Esophagus squamous epithelium (tissue), 5 donors: ENCODE data around the gene MRAP2. TPM values are rescaled to one million over a fixed set of nuclear protein-coding genes. Genes with fewer than 3 reads are reported as not detected.

Experiments
- DNase-seq: peaks from one replicate; lab custom pipeline; 2025; lab: John Stamatoyannopoulos, UW
- H3K27ac ChIP-seq, 4 donors: fragments of 200-600 bp; sonication (generic); one replicate each; pipeline ENCODE4 v1.5.1; 2016 to 2019; ENCODE audit warnings: mild to moderate bottlenecking in 1 of 4
- H3K27me3 ChIP-seq, 4 donors: fragments of 200-600 bp; sonication (generic); 1 replicate in 3 of 4; 2 replicates in 1 of 4; pipeline versions ENCODE4 v1.5.1 to v1.6.0; 2017 to 2021; ENCODE audit warnings: antibody characterized with exemption in 1 of 4
- H3K36me3 ChIP-seq, 3 donors: fragments of 200-600 bp; sonication (generic); one replicate each; pipeline ENCODE4 v1.5.1; 2016 to 2019
- H3K4me1 ChIP-seq, 3 donors: fragments of 200-600 bp; sonication (generic); one replicate each; pipeline ENCODE4 v1.5.1; 2017 to 2019
- H3K4me3 ChIP-seq, 4 donors: fragments of 200-600 bp; sonication (generic); 1 replicate in 3 of 4; 2 replicates in 1 of 4; pipeline ENCODE4 v1.5.1; 2016 to 2019; ENCODE audit warnings: mild to moderate bottlenecking in 2 of 4, moderate library complexity in 1 of 4
- H3K9me3 ChIP-seq, 3 donors: fragments of 200-600 bp; sonication (generic); one replicate each; pipeline ENCODE4 v1.5.1; 2016 to 2019
- POLR2A ChIP-seq, 4 donors: fragments of 450-650 bp; IDR thresholded peaks; one replicate each; pipeline ENCODE4 v1.6.1; 2017; ENCODE audit warnings: antibody characterized with exemption in 4 of 4, mild to moderate bottlenecking in 4 of 4, moderate library complexity in 3 of 4
- WGBS, 2 donors: methylation state at CpG; one replicate each; pipeline ENCODE4 v1.1.5; 2018; 5-methylcytosine and 5-hydroxymethylcytosine counted together
- intact Hi-C: fragments of 100-400 bp; cut with DNase I; formaldehyde crosslinking; loops from one replicate; pipeline ENCODE4 v1.15.0; 2022
- total RNA-seq, 4 donors: library from RNA; depleted of rRNA; stranded (reverse); fragments of >200 nt; gene quantifications; one replicate each; pipeline ENCODE4 v1.1.0, GENCODE V29; 2016
- TF ChIP-seq, protein P1 (sequence below), 6 experiments: fragments of 450-650 bp in 4 of 6; fragments of 200-600 bp in 2 of 6; sonication (generic) in 2 of 6; IDR thresholded peaks; one replicate each; pipeline ENCODE4 v1.5.1; 2016 to 2019; ENCODE audit warnings: antibody characterized with exemption in 6 of 6, mild to moderate bottlenecking in 4 of 6, moderate library complexity in 4 of 6
- donor health status: DM: yes; HTN: yes; CAD: no.

Gene MRAP2
- total RNA-seq, 4 donors from 2014 or later, result 0.70 to 5.4 (median 1.4) TPM

DNA sequence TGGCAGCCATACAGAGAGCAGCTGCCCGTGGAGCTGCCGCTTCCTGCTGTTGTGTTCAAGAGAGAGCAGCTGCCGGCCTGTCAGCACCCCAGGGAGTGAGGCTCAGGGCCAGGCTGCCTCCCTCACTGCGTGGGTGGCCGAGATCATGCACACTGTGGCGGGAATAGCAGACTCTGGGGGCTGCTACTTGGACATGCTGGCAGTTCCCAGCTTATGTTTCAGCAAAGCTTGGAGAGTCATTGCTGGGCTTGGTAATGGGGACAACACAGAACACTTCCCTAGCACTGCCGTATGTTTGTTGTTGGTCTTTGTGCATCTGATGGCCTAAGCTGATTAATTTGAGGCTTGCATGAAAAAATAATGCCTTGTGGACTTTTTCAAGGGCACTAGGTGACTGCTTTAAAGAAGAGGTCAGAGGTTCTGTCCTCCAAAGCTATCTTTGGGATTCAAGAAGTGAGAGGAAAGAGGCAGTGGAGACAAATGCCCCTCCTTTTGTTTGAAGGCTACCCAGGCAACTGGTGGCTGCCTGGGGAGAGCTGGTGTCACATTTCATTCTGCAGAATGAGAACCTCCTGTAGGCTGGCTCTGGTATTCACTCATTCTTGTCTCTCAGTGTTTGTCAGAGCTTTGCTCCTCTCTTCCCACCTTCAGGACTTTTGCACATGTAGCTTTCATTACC, 18.8 kb downstream of the MRAP2 start:
- Histone ChIP-seq H3K4me3 (peak overlapping the region in 1 of 4 donors; percentile 22), H3K27me3 (peaks cover 0 to 7% (median 0%) of the 10 kb centered on the region in 4 donors), H3K9me3 (no peaks in the 10 kb centered on the region), H3K27ac (no peak overlapping the region), H3K4me1 (peaks cover 3 to 14% (median 6%) of the 10 kb centered on the region in 3 donors), H3K36me3 (no peaks in the 10 kb centered on the region)
- DNase-seq, result no peak
- intact Hi-C loops, result no loop called here
- WGBS, 2 donors, result 18 to 29% methylated on average over 3 to 7 of the region's 7 CpGs
- TF ChIP-seq, protein P1, sequence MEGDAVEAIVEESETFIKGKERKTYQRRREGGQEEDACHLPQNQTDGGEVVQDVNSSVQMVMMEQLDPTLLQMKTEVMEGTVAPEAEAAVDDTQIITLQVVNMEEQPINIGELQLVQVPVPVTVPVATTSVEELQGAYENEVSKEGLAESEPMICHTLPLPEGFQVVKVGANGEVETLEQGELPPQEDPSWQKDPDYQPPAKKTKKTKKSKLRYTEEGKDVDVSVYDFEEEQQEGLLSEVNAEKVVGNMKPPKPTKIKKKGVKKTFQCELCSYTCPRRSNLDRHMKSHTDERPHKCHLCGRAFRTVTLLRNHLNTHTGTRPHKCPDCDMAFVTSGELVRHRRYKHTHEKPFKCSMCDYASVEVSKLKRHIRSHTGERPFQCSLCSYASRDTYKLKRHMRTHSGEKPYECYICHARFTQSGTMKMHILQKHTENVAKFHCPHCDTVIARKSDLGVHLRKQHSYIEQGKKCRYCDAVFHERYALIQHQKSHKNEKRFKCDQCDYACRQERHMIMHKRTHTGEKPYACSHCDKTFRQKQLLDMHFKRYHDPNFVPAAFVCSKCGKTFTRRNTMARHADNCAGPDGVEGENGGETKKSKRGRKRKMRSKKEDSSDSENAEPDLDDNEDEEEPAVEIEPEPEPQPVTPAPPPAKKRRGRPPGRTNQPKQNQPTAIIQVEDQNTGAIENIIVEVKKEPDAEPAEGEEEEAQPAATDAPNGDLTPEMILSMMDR (IDR thresholded peaks at IDR 0.05), result no peak
- TF ChIP-seq POLR2A (IDR thresholded peaks at IDR 0.05), result no peak

DNA sequence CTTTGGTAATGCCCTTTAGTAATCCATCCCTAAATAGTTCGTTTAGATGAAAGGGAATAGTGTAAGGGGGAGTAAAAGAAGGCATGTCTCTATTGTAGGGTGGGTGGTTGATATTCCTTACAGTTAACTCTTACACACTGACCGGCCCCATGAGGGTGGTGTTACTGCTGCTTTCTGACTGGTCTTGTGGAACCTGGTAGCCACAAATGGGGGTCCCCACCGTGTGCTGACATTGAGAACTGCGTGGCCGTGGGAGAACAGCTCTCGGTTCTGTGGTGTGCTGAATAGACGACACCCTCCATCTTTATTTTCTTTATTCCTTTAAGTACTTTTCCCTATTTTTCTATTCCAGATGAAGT, 19.3 kb downstream of the MRAP2 start:
- H3K9me3 ChIP-seq, result no peaks in the 10 kb centered on the region
- intact Hi-C loops, result no loop called here
- WGBS, 2 donors, result 75 to 76% methylated on average over 7 of the region's 7 CpGs

DNA sequence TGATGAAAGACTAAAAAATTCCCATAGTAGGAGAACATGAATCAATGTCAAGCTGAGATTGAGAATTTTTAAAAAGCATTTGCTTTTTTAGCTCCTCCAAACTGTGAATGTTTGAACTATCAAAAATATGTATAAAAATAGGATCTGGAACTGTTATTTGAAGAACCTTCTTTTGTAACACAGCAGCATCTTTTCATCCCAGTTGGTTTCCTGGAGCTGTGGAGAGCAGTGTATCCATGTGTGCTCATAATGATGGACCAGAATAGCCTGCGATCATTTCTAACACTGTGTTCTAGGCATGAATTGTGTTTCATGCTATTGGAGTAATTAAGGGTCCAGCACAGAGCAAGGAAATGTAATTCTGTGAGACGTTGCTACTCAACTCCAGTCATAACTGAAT, 22.1 kb downstream of the MRAP2 start:
- H3K36me3 ChIP-seq, result no peaks in the 10 kb centered on the region
- H3K4me1 ChIP-seq, result peaks cover 3 to 14% (median 6%) of the 10 kb centered on the region in 3 donors
- TF ChIP-seq, protein P1 (IDR thresholded peaks at IDR 0.05), result no peak
- no peak for TF ChIP-seq POLR2A (IDR thresholded peaks at IDR 0.05)
- intact Hi-C loops, result no loop called here
- 79 to 80% methylated on average over 2 of the region's 2 CpGs for WGBS, 2 donors
- peaks cover 0 to under 1% (median 0%) of the 10 kb centered on the region in 4 donors for H3K27me3 ChIP-seq
- H3K4me3 ChIP-seq, result no peak overlapping the region
- H3K27ac ChIP-seq, result no peak overlapping the region
- H3K9me3 ChIP-seq, result no peaks in the 10 kb centered on the region
- no peak for DNase-seq

More for the DNA sequence above, 19.3 kb downstream of the MRAP2 start:
- peaks cover 3 to 14% (median 6%) of the 10 kb centered on the region in 3 donors for H3K4me1 ChIP-seq
- TF ChIP-seq, protein P1 (IDR thresholded peaks at IDR 0.05), result no peak
- no peak for TF ChIP-seq POLR2A (IDR thresholded peaks at IDR 0.05)
- no peak overlapping the region for H3K27ac ChIP-seq
- H3K27me3 ChIP-seq, result peaks cover 0 to 7% (median 0%) of the 10 kb centered on the region in 4 donors
- no peaks in the 10 kb centered on the region for H3K36me3 ChIP-seq
- DNase-seq, result no peak
- no peak overlapping the region for H3K4me3 ChIP-seq

DNA sequence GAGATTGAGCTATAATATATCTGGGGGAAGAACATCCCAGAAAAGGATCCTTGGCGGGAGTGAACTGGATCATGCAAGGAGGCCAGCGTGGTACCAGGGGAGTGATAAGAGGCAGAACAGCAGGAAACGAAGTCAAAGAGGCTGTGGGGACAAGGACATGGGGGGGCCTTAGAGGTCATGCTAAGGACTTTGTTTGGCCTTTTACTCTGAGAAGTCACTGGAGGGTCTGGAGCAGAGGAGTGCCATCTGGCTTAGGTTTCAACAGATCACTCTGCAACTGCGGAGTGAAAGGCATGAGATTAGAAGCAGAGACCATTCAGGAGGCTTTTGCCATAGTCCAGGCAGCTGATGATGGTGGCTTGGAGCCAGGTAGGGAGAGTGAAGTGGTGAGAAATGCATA, 24.3 kb downstream of the MRAP2 start:
- intact Hi-C loops, result no loop called here
- Histone ChIP-seq H3K4me3 (no peak overlapping the region), H3K27me3 (no peaks in the 10 kb centered on the region), H3K27ac (no peak overlapping the region), H3K36me3 (no peaks in the 10 kb centered on the region), H3K4me1 (no peaks in the 10 kb centered on the region), H3K9me3 (no peaks in the 10 kb centered on the region)
- 88 to 89% methylated on average over 4 of the region's 4 CpGs for WGBS, 2 donors
- no peak for DNase-seq
- TF ChIP-seq POLR2A (IDR thresholded peaks at IDR 0.05), result no peak
- TF ChIP-seq, protein P1 (IDR thresholded peaks at IDR 0.05), result no peak

DNA sequence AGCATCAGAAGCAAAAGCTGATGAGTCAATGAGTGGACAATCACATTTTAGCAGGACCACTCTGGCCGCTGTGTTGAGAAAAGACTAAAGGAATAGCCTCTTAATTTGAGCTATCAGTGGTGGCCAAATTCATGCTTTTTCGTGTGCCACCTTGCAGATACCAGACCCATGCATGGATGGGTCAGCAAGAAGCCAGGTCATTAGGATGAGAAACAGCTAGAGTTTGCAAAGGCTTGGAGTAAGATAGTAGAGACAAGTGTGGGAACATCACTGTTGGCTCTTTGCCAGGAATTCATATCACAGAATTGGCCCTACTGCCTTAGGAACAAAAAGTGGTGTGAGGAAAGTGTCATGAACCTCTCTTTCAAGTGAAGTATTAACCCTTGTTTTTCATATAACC, 25.5 kb downstream of the MRAP2 start:
- TF ChIP-seq, protein P1 (IDR thresholded peaks at IDR 0.05), result no peak
- no peak for TF ChIP-seq POLR2A (IDR thresholded peaks at IDR 0.05)
- DNase-seq, result no peak
- Histone ChIP-seq H3K36me3 (no peaks in the 10 kb centered on the region), H3K9me3 (no peaks in the 10 kb centered on the region), H3K27me3 (no peaks in the 10 kb centered on the region), H3K27ac (no peak overlapping the region), H3K4me1 (no peaks in the 10 kb centered on the region), H3K4me3 (no peak overlapping the region)
- WGBS, 2 donors, result 82 to 85% methylated on average over 2 of the region's 2 CpGs
- intact Hi-C loops, result no loop called here
